Bronchial epithelial cell (primary cell): Measurements from ENCODE around the gene CFAP299. TPM values are rescaled to one million over a fixed set of nuclear protein-coding genes. Genes with fewer than 3 reads are reported as not detected.

Source experiments
- DNase-seq: peaks from one replicate; pipeline ENCODE4 v3.0.0-alpha.2; 2010; ENCODE audit warnings: low read depth
- FAIRE-seq: peaks from 2 replicates; lab custom pipeline; 2011; peaks lifted over from hg19 to GRCh38; lab: Jason Lieb, UNC
- H3K27me3 ChIP-seq: 2 replicates; pipeline ENCODE4 v1.5.1; 2011; ENCODE audit warnings: low read length; ENCODE audit not compliant: control insufficient read depth, insufficient read depth
- H3K36me3 ChIP-seq: 2 replicates; pipeline ENCODE4 v1.5.1; 2011; ENCODE audit warnings: low read length; ENCODE audit not compliant: control insufficient read depth, insufficient read depth
- H3K4me3 ChIP-seq: 2 replicates; pipeline ENCODE4 v1.5.1; 2011; ENCODE audit warnings: mild to moderate bottlenecking, low read depth, low read length, control low read depth
- total RNA-seq: library from RNA; depleted of rRNA; stranded (reverse); fragments of >200 nt; gene quantifications from 2 replicates; pipeline ENCODE4 v1.2.1, GENCODE V29; 2014
- TF ChIP-seq, protein P1 (sequence below): IDR thresholded peaks from 2 replicates; pipeline ENCODE4 v1.5.1; 2011; ENCODE audit warnings: mild to moderate bottlenecking, moderate library complexity, low read length, control low read depth, inconsistent platforms; ENCODE audit not compliant: insufficient read depth, severe bottlenecking

Gene CFAP299
- total RNA-seq, 1 donor from 2014 or later: 0.26 TPM

- H3K4me3 ChIP-seq: no peak overlapping the region
- no peaks in the 10 kb centered on the region for H3K27me3 ChIP-seq
- H3K36me3 ChIP-seq: no peaks in the 10 kb centered on the region
- FAIRE-seq (no peak), DNase-seq (no peak)
- TF ChIP-seq, protein P1, sequence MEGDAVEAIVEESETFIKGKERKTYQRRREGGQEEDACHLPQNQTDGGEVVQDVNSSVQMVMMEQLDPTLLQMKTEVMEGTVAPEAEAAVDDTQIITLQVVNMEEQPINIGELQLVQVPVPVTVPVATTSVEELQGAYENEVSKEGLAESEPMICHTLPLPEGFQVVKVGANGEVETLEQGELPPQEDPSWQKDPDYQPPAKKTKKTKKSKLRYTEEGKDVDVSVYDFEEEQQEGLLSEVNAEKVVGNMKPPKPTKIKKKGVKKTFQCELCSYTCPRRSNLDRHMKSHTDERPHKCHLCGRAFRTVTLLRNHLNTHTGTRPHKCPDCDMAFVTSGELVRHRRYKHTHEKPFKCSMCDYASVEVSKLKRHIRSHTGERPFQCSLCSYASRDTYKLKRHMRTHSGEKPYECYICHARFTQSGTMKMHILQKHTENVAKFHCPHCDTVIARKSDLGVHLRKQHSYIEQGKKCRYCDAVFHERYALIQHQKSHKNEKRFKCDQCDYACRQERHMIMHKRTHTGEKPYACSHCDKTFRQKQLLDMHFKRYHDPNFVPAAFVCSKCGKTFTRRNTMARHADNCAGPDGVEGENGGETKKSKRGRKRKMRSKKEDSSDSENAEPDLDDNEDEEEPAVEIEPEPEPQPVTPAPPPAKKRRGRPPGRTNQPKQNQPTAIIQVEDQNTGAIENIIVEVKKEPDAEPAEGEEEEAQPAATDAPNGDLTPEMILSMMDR: no peak
These were observed 139.7 kb downstream of the CFAP299 start for GRCh38 chr4:80475236-80475635.

DNA sequence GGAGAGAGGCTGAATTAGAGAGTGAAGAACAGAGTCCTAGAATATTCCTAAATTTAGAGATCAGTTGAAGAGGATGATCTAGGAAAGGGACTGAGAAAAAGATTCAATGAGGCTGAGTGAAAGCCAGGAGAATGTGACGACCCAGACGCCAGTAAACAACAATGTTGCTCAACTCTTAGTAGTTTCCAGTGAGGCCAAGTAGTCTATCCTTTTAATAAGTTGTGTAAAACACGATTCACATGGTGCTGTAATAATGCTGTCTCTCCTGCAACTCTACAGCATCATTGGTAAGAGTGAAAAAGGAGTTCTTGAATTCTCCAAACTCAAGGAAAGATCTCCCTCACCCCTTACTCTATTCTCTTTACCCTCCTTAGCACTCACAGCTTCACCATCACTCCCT lies 140.3 kb downstream of the CFAP299 start:
- no peak overlapping the region for H3K4me3 ChIP-seq
- H3K27me3 ChIP-seq: no peaks in the 10 kb centered on the region
- FAIRE-seq (no peak), DNase-seq (no peak)
- TF ChIP-seq, protein P1: no peak
- H3K36me3 ChIP-seq: no peaks in the 10 kb centered on the region

GRCh38 chr4:80484712-80485111 lies 149.2 kb downstream of the CFAP299 start:
- FAIRE-seq (no peak), DNase-seq (no peak)
- TF ChIP-seq, protein P1: no peak
- Histone ChIP-seq H3K27me3 (no peaks in the 10 kb centered on the region), H3K4me3 (no peak overlapping the region), H3K36me3 (no peaks in the 10 kb centered on the region)

GRCh38 chr4:80486603-80487002 lies 151.1 kb downstream of the CFAP299 start:
- Histone ChIP-seq H3K27me3 (no peaks in the 10 kb centered on the region), H3K36me3 (no peaks in the 10 kb centered on the region), H3K4me3 (no peak overlapping the region)
- TF ChIP-seq, protein P1: no peak
- FAIRE-seq (no peak), DNase-seq (no peak)

DNA sequence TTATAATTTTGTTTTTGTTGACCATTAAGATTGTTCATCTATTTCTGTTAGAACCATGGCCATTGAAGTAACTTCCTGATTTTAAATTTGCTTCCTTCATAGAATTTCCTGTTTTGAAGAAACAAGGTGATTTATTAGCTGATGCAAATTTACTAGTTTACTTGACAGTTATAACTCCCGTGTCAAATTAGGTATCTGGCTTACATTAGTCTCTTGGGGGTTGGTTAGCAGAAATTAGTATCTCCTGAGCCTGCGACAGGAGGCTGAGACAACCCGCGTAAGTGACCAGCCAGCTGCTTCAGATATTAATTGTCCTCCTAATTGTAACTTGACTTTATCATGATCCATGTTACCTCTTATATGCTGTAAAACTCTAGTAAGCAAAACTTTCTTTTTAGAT lies 154.3 kb downstream of the CFAP299 start:
- DNase-seq: no peak
- no peaks in the 10 kb centered on the region for H3K36me3 ChIP-seq
- FAIRE-seq: no peak
- no peaks in the 10 kb centered on the region for H3K27me3 ChIP-seq
- H3K4me3 ChIP-seq: no peak overlapping the region
- TF ChIP-seq, protein P1: no peak

- DNase-seq: peak; percentile 36
- Histone ChIP-seq H3K36me3 (no peaks in the 10 kb centered on the region), H3K4me3 (no peak overlapping the region), H3K27me3 (no peaks in the 10 kb centered on the region)
- no peak for FAIRE-seq
- TF ChIP-seq, protein P1: no peak
These were observed 157.2 kb downstream of the CFAP299 start for GRCh38 chr4:80492761-80493160.
